ENCODE results near the gene GPATCH1. TPM values are rescaled to one million over a fixed set of nuclear protein-coding genes. Genes with fewer than 3 reads are reported as not detected.

GPATCH1 gene
- total and polyA plus RNA-seq, 2 of the 8 experiments (the other 6 are each of a cell fraction or from before 2014, with no cell fraction given) = 4.3 to 8.2 TPM

GRCh38 chr19:33064792-33065550, 16.0 kb upstream of the GPATCH1 start, which contains the start of gene RHPN2 (continued):
- TF ChIP-seq PHF8 (conservative IDR thresholded peaks at IDR 0.05; ENCODE audit: low read depth, low read length) = peak; percentile 38; the same call in 1 of the 2 replicates
